GM21390 (cell line): Measurements from ENCODE around the gene VIPR1.

Source experiments
- ATAC-seq: cut with Tn5 transposase; IDR thresholded peaks from one replicate; pipeline ENCODE4 v1.9.1; 2021; ENCODE audit not compliant: unreplicated experiment

The VIPR1 gene, protein sequence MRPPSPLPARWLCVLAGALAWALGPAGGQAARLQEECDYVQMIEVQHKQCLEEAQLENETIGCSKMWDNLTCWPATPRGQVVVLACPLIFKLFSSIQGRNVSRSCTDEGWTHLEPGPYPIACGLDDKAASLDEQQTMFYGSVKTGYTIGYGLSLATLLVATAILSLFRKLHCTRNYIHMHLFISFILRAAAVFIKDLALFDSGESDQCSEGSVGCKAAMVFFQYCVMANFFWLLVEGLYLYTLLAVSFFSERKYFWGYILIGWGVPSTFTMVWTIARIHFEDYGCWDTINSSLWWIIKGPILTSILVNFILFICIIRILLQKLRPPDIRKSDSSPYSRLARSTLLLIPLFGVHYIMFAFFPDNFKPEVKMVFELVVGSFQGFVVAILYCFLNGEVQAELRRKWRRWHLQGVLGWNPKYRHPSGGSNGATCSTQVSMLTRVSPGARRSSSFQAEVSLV

DNA sequence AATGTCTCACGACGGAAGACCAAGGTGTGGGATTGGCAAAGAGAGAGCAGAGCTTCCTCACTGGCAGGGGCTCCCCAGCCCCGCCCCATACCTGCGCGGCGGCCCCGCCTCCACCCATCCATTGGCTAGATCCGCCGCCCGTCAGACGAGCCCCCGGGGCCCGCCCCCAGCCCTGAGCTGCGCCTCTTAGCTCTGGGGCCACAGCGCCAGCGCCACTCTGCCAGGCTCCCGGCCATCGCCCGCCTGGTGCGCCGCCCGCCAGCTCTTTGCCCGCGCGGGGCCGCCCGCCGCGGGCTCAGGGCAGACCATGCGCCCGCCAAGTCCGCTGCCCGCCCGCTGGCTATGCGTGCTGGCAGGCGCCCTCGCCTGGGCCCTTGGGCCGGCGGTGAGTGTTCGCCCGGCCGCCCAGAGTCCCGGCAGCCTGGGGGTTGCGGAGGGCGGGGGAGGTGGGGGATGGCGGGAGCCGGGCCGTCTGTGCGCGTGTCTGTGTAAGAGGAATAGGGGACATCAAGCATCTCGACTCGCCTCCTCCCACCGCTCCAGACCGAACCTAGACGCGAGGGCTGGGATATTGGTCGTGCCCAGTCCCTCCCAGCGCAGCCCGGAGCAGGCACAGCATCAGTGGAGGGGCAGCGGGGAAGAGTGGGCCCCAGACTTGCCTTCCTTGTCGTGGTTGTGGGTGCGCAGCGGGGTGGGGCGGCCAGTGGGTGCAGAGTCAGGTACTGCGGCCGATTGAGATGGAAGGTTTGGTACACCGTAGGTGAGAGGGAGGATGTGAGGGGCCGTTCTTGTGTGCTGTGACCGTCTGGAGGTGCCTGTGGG lies at the start of gene VIPR1:
VIPR1 (plus strand) TSS at position 215 of the 822 bp plus-strand sequence; CDS start at position 308, 93 bp downstream.
- peak; percentile 97 for ATAC-seq

DNA sequence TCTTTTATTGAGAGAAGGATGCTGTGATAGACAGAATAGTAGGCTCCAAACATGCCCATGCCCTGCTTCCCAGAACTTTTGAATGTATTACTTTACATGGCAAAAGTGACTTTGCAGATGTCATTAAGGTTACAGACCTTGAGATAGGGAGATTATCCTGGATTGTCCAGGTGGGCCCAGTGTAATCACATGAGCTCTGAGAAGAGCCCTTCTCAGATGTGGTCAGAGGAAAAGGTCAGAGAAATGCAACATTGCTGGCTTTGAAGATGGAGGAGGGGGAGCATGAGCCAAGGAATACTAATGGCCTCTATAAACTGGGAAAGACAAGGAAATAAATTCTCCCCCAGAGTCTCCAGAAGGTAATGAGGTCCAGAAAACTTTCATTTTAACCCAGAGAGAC lies 46.2 kb upstream of the VIPR1 start:
- no peak for ATAC-seq

DNA sequence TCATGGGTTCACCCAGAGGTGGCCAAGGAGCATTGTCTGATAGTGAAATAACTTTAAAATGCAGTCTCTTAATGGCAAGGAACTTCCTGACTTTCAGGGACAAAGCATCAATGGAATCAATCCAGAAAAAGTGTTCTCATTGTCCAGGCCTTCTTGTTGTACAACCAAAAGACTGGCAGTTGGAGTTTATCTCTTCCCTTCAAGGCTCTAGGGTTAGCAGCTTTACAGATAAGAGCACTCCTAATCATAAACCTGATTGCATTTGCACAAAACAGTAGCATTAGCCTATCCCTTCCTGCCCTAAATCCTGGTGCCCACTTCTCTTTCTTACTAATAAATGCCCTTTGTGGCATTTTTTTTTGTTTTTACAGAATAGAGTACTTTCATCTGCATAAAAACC lies 43.3 kb upstream of the VIPR1 start:
- ATAC-seq = no peak

DNA sequence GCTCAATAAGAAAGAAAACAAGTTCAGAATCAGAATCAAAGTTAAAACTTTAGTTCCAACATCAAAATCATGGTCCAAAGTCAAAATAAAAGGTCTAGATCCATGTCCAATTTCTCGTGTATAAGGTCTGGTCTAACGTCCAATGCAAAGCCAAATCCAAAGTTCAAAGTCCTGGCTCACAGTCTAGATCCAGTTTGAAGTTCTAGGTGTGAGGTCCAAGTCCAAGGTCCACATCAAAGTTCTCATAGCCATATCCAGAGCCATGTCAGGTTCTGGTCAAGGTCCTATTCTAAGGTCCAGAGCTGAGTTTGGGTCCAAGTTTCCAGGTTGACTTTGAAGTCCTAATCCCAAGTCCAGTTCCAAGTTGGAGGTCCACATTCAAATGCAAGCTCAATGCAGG lies 40.7 kb upstream of the VIPR1 start:
- no peak for ATAC-seq

DNA sequence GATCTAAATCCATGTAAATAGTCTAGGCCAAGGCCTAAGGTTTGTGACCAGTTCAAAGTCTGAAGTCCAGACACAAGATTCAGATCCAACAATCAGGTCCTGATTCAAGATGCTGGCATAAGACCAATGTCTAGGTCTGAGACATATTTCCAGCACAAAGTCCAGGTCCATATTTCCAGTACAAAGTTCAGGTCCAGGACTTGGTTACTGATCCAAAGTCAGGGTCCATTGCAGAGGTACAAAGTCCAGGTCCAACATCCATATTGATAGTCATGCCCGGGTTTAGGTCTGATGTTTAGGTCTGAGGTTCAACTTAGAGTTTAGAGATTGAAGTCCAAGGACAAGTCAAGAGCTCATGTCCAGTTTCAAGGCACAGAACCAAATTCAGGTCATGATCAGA lies 39.4 kb upstream of the VIPR1 start:
- no peak for ATAC-seq

DNA sequence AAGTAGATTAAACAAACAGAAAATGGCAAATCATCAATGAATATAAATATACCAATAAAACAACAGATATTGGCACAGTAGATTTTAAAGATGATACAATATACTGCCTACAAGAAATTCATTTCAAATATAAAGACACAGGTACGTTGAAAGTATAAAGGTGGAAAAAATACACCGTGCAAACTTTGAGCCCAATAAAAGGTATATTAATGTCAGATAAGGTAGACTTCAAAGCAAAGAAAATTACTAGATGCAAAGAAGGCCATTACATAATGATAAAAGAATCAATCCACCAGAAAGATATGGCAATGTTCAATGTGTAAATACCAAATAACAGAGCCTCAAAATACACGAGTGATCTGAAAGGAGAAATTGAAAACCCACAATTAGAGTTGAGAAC lies 34.3 kb upstream of the VIPR1 start:
- no peak for ATAC-seq

DNA sequence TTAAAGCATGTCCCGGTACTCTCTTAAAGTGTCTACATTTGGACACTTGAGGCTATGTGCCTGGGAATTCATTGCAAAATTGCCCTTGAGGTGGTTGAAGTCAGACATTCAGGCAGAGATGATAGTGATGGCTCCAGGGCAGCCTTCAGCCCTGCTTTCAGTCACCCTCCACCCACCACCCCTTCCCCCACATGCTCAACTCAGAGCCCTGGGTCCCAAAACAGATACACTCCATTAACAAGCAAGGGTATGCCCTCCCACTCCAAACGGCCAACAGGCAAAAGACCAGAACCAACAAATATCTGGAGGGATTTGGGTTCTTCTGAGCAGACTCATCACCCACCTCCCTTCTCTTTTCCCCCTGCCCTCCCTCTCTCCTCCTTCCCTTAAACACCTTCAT lies 29.9 kb upstream of the VIPR1 start:
- no peak for ATAC-seq

DNA sequence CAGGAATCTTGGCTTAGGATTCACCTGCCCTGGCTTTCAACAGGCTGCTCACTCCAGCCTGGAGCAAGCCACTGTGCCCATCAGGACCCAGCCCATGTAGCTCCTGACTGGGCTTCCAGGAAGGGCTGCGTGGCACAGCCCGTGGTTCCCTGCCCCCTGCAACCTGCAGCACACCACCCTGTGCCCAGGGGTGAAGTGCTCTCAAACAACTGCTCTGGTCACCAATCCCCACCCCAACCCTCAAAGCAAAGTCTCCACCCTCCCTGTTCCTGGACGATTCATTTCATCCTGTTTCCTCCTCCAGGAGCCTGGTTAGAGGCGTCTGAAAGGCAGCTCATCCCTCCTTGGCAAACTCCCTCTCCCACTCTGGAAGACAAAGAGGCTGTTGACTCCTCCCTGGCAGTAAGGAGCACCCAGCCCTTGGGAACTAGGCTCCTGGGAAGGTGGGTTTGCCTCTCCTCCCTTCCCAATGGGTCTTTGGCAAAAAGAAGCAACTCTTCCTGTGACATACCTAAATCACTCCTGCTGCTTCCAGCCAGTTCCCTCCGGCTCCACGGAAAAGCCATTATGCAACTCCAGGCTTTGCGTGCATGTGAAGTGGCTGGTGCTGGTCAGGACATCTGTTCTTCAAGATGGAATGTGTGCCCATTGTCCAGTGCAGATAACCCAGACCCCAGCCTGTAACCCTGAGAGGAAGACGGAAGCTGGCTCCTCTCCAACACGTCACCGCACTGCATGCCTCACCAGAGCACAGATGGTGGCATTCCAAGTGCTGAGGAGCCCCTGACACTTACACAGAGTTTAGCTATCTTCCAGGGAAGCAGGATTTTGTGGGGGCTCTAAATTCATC lies 29.1 kb upstream of the VIPR1 start:
- ATAC-seq = no peak

DNA sequence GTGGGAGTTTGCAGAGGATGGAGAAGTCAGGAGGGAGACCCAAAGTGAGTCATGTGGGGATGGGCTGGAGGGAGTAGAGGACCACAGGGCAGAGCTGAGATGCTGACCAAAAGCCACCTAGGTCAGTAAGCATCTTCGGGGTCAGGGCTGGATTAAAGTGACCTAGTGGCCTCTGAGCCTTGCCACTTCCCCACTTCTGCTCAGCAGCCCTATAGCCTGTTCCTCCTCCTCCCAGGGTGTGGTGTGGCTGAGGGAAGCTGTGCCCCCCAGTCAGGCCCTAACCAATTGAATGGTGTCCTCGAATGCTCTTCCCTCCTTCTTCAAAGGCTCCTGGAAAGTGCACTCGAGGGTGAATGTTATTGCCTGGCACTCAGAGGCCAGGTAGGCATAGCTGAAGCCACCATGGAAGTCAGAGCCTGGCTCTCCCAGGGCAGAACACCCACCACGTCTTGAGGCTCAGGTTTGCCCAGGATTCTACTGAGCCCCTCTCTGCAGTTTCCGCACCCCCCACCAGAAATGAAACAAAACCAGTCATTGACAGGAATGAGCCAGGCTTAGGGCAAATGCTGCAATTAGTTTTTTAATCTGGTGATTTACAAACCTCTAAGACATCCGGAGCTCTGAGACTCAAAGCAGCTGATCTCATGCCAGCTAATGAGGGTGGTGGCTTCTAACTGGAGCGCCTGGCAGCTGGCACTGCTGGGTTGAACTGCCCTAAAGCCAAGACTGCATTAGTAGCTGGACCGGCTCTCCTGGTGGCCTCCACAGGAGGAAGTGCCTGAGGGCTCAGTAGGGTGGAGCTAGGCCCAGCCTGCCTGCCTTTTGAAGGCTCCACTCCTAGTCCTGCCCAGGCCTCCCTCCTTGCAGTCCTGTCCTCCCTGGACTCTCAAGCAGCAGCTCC lies 26.0 kb upstream of the VIPR1 start:
- no peak for ATAC-seq

DNA sequence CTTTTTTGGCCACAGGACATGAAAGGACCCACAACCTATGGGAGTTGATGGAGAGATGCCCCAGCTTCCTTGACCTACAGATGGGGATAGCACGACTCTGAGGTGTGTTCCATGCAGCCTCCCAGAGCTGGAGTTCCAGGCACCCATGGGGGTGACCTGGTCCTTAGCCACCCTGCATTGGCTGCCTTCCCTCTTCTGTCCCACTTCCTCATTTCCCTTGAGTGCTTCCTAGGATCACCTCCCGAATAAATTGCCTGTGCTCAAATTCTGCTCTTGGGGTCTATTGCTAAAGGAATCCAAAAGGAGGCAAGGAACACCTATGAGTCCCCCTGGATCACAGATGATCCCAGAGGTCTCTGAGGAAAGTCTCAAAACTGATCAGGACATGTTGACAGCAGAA lies 24.7 kb upstream of the VIPR1 start:
- no peak for ATAC-seq

DNA sequence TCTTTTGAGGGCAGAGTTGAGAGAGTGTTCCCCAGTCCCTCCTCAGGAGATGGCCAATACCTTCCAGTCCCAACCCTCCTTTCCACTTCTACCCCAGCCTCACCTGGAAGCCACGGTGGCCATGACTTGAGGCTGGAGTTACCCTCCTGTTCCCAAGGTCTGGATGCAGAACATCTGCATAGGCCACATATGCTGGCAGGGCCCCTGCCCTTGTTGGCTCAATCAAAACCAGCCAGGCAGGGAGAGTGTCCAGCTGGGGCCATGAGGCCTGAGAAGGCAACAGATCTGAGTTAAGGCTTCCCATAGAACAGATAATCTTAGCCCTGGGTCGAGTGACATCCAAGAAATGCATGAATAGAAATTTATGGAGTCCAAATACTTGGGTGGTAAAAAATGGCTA lies 23.6 kb upstream of the VIPR1 start:
- ATAC-seq = no peak

DNA sequence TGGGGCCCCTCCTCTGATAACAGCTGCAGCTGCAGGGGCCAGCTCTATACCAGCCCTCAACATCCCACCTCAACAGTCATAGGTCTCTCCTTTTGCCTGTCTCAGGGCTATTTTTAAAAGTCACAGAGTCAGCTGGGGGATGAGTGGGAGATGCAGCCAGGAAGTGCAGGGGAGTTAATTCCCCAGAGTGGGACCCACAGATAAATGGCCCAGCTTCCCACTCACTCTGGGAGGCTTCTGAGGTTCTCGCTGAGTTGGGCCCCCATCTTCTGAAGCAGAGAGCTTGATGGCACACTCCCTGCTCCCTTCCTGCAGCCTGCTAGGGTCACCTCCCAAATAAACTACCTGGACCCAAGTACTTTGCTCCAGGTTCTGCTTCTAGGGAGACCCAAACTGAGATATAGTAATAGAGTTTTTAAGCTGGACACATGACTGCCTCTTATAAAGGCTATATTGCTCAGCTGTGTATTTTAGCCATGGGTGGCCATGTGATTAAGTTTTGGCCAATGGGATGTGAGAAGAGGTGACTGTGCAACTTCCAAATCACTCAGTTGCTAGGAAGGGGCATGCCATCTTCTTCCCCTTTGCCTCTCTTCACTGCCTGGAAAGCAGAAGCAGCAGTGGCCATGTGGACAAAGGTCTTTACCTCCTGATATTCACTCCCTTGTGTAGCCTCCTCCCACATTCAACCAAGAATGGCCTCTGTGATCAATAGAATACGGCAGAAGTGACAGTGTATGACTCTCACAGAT lies 15.5 kb upstream of the VIPR1 start:
- ATAC-seq = no peak

DNA sequence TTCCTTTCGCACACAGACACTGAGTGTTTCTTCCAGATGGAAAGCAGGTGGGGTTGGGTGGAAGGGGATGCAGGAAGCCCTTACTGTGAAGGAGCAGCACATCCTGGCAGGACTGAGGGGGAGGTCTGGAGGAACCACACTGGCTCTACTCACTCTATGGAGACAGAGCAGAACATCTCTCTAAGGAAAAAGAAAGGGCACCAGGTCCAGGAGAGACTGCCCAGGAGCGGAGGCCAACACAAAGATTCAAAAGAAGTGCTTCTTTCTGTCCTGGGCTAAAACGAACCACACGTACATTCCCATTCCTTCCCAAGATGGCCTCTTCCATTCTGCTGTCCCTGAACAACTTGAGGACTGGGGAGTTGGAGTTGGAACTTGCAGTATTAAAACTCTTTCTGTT lies 13.8 kb upstream of the VIPR1 start:
- no peak for ATAC-seq

DNA sequence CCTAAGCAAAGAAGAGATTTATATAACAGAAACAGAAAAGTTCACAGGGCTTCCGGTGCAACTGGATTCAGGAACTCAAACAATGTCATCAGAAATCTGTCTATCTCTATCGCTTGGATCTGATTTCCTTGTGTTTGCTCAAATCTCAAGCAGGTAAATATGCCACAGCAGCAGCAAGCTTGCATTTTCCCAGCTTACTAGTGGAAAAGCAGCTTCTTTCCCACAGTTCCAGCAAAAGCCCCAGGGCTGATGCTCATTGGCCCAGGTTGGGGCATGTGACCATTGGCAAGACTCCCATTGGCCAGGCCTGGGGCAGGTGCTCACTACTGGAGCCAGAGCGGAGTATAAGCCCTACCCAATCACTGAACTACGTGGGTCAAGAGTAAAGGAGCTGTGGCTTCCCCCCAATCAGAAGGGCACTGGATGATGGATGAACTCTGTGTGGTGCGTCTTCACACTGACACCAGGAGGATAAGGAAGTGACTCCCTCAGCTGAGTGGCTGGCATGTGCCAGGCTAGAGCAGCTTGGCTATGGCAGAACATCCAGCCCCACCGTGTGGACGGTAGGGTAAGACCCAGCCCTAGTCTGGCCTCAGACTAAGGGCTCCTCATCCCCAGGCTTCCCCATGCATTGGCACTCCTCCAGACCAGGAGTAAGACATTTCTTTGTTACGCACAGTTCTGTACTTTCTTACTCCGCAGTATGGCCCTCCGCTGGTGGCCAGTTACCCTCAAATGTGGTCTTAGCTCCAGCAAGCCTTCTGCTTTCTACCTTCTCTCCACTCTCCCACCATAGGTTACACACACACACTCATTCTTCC lies 13.1 kb upstream of the VIPR1 start:
- ATAC-seq = no peak

DNA sequence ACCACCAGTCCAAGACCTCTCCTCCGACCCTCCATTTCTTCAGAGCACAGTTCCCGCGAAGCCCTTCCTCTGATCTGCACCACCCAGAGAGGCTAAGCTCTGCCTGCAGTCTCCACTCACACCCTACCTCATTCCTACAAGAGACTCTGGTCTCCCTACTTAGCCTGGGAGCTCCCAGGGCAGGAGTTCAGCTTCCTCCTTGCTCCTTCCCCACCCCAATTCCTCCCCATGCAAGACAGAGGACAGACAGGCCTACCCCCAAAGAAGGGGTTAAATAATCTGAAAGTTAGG lies 12.6 kb upstream of the VIPR1 start:
- peak; percentile 18 for ATAC-seq

DNA sequence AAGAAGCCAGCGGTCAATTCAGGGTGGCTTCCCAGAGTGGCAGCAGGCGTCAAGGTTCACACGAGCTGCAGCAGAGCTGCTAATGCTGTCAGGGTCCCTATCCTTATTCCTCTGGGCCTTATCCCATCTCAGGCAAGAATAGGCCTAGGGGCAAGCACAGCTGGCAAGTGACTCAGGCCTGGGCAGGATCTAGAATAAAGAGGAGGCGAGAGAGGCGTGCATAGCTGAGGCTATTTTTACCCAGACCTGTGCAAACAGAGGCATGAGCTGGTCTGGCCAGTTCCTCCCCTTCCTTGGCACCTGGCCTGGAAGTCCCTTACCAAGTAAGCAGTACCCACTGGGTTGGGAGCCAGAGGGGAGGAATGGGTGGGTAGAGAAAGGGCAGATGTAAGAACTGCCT lies 12.2 kb upstream of the VIPR1 start:
- ATAC-seq = peak; percentile 97

DNA sequence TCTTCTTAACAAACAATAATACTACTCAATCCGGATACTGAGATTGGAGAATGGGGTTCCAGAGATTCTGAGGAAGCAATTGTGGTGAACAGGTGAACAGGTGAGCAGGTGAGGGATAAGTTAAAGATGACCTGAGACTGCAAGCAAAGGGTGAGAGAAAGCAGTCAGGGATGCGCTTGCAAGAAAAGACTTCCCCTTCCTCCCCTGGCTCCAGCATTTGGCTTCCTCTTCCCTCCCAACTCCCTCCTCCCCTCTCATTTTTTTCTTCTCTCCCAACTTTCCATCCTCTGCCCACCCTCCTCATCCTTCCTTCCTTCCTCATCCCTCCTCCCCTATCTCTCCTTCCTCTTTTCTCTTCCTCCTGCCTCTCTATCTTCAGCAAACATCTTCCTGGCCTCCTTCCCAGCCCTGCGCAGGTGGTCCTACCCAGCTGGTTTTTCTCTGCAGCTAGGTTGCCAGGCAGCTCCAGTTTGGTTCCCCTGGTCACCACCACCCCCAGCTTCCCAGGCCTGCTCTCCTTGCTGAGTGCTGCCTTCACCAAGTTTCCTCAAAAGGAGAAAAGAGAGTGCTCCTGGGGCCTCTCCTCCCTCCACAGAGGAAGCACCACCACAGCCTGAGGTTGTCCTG lies 10.4 kb upstream of the VIPR1 start:
- ATAC-seq = no peak

DNA sequence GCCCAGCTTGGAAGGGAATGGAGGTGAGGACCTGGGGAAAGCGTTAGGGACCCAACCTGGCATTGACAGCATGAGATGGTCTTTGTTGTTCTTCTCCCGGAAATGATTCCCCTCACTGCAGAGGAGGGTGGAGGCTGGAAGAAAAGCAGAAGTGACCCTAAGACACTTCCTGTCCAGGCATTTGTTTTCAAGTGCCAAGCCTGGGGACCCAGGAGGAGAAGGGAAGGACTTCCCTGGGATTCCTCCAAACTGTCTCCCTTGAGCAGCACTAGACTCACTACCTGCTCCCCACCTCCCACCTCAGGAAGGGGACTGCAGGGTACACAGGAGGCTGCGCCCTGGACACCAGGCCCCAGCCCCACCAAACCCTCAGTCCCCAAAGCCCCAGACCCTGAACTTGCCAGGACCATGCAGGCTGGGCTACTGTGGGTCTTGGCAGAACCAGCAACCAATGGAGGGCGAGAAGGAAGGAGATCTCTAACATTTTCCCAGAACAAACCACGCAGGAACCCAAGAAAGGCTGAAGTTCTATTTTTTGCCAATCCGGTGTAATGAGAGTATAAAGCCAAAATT lies 9.8 kb upstream of the VIPR1 start:
- no peak for ATAC-seq
